GM18873 (cell line): ENCODE data around the gene COQ7.
A peak's percentile ranks its signal among the peaks of the same experiment; 100 is the strongest.

ENCODE experiments used
- ATAC-seq: cut with Tn5 transposase; IDR thresholded peaks from one replicate; pipeline ENCODE4 v1.9.1; 2021; ENCODE audit warnings: mild to moderate bottlenecking, moderate library complexity, moderate number of reproducible peaks; ENCODE audit not compliant: unreplicated experiment, low FRiP score

COQ7 gene

DNA sequence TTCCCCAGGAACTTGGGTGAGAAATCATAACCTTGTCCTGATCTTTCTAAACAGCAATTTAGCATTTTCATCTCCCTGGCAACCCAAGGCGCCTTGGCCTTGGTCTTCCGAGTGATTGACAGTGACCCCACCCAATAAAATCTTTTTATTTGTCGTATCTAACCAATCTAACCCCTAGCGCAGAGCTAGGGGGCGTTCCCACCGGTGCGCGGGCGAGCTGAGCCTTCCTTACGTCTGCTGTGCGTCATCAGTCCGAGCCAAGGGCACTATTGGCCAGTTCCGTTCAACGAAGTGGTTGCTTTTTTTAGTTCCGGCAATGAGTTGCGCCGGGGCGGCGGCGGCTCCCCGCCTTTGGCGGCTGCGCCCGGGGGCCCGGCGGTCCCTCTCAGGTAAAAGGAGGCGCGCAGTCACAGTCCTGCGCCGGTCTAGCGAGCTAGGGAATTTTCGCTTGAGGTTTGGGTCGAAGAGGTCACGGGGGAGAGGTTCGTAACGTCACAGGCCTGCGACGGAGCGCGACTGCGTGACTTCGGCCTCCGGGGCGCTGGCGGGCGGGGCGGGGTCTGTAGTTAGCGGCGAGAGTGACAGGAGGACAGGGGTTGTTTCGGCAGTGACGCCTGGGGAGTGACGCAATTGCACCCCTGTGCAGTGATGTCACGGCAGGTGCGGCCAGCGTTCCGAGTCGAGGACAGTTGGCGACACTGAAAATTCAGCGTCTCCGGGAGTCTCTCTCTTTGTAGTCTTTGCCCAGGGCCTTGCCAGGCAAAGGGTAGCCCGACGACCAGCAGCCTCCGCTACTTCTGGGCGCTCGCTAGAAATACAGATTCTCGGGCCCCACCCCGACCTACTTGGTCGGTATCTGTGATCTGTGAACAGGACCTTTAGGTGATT lies at the start of gene COQ7:
COQ7 (plus strand) TSS at position 266 of the 888 bp plus-strand sequence; CDS start at position 317, 51 bp downstream.
- peak; percentile 90 for ATAC-seq

DNA sequence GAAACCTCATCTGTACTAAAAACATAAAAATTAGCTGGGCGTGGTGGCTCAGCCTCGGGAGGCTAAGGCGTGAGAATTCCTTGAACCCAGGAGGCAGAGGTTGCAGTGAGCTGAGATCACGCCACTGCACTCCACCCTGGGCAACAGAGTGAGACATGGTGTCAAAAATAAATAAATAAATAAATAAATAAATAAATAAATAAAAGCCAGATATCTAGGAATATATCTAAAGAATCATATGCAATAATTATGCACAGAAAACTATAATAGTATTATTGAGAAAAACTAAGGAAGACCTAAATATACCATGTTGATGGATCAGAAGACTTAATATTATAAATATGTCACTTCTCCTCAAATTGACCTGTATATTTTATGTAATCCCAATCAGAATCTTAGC lies 46.7 kb upstream of the COQ7 start:
- no peak for ATAC-seq

DNA sequence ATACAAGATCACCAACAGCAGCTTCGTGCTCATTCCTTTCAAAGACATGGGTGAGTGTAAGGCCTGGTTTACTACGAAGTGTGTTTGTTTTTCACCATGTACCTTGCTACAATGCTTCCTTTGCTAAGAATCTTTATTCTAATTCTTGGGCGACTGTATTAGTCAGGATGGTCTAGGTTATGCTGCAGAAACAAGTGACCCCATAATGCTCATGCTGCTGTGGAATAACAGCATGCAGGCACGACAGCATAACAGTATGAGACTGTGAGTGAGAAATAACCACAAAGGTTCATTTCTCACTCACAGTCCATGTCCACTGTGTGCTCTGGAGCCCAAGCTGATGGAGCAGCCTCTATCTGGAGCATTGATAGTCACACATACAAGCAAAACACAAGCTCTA lies 45.7 kb upstream of the COQ7 start:
- ATAC-seq, result no peak

DNA sequence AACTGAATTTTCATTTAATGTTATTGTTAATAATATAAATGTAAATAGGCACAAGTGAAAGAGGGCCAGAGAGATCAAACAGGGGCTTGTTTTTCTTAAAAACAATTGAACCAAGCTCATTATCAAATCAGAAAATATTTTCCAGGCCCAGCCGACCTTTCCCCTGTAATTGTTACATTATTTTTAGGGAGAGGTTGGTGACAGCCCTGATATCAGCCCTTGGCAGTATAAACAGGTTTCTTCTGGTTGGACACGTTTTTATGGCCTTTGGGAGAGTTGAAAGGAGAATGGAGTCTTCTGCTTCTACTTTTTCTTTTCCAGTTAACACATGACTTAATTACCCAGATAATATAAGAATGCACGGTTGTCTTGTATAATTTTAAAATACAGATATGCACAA lies 40.0 kb upstream of the COQ7 start:
- ATAC-seq, result no peak

DNA sequence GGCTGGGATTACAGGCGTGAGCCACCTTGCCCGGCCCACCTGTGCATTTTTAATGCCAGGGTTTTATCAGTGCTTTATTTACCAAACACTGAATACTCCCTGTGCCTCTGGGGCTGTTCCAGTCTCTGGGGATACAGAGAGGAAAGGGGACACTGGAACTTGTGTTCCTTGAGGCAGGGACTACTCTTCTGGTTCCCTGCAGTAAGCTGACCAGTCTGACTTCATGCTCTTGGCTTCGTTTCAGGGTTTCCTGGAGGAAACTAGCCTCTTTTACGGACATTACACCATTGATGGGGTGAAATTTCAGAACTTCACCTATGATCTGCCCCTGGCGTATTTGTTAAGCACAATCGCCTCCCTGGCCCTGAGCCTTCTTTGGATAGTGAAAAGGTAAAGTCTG lies 37.4 kb upstream of the COQ7 start:
- ATAC-seq, result no peak

- ATAC-seq, result no peak
Measured at GRCh38 chr16:19031738-19032137, 35.7 kb upstream of the COQ7 start.

GRCh38 chr16:19033761-19034160 lies 33.7 kb upstream of the COQ7 start:
- ATAC-seq, result no peak

- no peak for ATAC-seq
Measured at GRCh38 chr16:19040400-19040799, 27.0 kb upstream of the COQ7 start.

DNA sequence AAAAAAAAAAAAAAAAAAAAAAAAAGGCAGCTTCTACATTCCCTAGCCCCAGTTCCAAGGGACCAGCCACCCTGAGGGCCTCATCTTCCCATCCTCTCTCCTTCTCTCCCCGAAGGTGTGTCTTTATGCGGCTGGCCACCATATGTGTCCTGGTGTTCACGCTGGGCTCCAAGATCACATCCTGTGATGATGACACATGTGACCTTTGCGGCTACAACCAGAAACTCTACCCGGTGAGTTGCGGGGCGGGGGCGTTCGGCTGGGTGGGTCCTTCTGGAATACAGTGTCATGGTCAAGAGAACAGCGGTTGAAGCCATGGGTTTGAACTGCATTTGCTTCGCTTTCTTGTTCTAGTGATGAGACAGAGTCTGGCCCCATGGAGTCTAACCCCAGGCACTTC lies 22.6 kb upstream of the COQ7 start:
- ATAC-seq, result no peak

GRCh38 chr16:19046062-19046461 lies 21.4 kb upstream of the COQ7 start:
- no peak for ATAC-seq

DNA sequence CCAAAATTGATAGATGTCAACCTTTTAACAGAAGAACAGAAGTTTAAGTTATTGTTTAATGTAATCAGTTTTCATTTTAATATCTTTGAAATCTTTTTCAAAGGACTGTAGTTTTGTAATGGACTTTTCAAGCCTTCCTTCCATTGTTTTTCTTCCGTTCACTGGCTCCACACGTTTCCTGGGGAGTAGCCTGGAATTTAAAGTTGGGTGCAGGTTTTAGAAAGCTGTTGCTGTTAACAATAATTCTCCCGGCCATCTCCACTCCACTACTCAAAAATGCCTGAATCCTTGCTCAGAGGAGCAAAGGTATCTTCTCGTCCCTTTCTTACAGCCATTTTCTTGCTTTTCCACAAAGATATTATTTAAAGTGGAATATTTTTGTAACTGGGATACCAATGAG lies 4.7 kb upstream of the COQ7 start:
- ATAC-seq, result no peak

GRCh38 chr16:19066988-19067348 lies 446 bp upstream of the COQ7 start:
- ATAC-seq, result no peak

GRCh38 chr16:19068237-19068815 lies 912 bp downstream of the COQ7 start:
- no peak for ATAC-seq

- ATAC-seq, result no peak
Measured at GRCh38 chr16:19071811-19072777, 4.7 kb downstream of the COQ7 start.

DNA sequence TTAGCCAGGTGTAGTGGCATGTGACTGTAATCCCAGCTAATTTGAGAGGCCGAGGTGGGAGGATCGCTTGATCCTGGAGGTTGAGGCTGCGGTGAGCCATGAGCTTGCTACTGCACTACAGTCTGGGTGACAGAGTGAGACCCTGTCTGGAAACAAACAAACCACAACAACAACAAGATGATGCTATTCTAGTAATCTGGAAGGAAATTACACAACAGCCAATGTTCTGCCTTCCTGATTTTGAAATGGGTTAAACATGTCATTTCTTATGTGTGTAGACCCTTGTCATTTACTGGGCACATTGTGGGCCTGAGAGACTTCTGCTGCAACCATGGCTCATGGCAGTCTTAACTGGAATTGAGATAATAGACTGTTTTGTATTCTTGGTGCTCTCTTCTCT lies 5.9 kb downstream of the COQ7 start:
- ATAC-seq, result no peak

DNA sequence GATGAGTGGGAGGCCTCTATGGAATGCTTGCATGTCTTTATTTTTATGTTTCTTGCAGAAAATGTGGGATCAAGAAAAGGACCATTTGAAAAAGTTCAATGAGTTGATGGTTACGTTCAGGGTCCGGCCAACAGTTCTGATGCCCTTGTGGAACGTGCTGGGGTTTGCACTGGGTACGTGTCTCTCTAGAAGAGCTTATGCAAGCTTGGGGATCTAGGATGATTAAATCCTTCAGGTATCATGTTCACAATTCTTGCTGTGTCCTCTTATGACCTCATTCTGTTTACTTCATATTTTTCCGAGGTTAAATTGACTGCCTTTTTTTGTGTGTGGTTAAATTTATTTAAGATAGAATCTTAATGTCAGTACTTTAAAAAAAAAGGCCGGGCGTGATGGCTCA lies 6.4 kb downstream of the COQ7 start:
- ATAC-seq, result no peak

DNA sequence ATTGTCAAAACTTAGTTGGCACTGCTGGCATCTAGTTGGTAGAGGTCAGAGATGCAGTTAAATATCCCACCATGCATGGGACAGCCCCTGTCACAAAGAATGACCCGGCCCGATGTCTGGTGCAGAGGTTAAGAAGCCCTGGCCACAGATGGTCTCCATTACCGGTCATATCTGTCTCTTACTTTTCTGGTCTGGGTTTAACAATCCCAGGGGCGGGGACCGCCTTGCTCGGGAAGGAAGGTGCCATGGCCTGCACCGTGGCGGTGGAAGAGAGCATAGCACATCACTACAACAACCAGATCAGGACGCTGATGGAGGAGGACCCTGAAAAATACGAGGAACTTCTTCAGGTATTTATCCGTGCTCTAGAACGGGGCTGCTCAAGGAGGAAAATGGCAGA lies 8.1 kb downstream of the COQ7 start:
- ATAC-seq, result no peak

DNA sequence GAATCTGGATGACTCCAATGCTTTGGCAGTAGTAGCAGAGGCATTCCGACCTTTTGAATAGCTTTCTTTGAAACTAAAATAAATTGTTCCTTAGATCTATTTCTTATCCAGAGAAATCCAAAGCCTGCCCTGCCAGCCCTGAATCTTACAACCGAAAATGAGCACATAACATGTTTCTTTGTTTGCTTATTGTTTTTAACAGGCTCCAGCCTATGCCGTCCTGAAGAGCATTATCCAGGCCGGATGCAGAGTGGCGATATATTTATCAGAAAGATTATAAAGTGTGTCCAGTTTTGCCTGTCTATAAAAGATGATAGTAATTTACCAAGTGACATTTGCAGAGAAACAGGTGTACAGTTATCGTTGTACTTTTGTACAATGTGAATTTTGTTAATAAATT lies 10.5 kb downstream of the COQ7 start:
- no peak for ATAC-seq

DNA sequence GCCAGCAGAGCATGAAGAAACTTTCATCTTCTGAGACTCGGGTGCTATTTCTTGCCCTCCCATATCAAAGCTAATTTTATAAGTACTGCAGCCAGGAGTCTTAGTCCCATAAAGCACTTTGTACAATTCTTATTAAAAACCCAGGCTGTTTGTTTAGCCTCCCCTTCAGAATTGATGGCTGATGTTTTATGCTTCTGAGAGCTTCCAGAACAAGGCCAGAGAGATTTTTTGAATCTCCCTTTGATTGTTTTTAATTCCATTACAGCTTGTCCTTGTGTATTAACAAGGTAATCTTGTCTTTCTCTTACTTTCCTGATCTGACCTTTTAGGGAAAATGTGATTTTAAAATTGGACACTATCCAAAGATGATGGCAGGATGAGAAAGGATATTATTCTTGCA lies 16.3 kb downstream of the COQ7 start:
- ATAC-seq, result no peak

- no peak for ATAC-seq
Measured at GRCh38 chr16:19084139-19084538, 16.7 kb downstream of the COQ7 start.

DNA sequence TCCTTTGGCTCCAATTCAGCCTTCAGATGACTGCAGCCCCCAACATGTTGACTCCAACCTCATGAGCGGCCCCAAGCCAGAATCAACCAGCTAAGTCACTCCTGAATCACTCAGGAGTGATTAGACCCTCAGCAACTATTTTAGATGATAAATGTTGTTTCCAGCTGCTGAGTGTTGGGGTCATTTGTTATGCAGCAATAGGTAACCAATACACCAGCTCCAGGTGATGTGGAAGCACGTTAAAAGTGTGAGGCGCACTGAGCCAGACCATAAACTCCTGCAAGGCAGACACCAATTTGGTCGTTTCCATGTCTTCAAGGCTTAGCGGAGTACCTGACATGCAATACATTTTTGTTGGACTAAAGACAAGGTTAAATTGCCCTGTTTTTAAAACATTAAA lies 17.5 kb downstream of the COQ7 start:
- ATAC-seq, result no peak
